Endothelial cell (in vitro differentiated cells): ENCODE data around the gene NRCAM. TPM values are rescaled to one million over a fixed set of nuclear protein-coding genes. Genes with fewer than 3 reads are reported as not detected.

Experiments
- DNase-seq: peaks from one replicate; pipeline ENCODE4 v3.0.0; 2021; ENCODE audit warnings: low spot score
- H3K27ac Mint-ChIP-seq: one replicate; pipeline ENCODE4 v1.8.0; 2021; ENCODE audit warnings: mixed read lengths, inconsistent platforms; ENCODE audit not compliant: unreplicated experiment
- H3K27me3 Mint-ChIP-seq: one replicate; pipeline ENCODE4 v1.8.0; 2021; ENCODE audit warnings: mild to moderate bottlenecking, moderate library complexity, mixed read lengths, inconsistent platforms; ENCODE audit not compliant: unreplicated experiment
- H3K36me3 Mint-ChIP-seq: one replicate; pipeline ENCODE4 v1.8.0; 2021; ENCODE audit warnings: mild to moderate bottlenecking, low read depth, mixed read lengths, inconsistent platforms; ENCODE audit not compliant: unreplicated experiment
- H3K4me1 Mint-ChIP-seq: one replicate; pipeline ENCODE4 v1.8.0; 2021; ENCODE audit warnings: mild to moderate bottlenecking, mixed read lengths, inconsistent platforms; ENCODE audit not compliant: unreplicated experiment
- H3K4me3 Mint-ChIP-seq: one replicate; pipeline ENCODE4 v1.8.0; 2021; ENCODE audit warnings: mild to moderate bottlenecking, mixed read lengths, inconsistent platforms; ENCODE audit not compliant: unreplicated experiment
- H3K9me3 Mint-ChIP-seq: one replicate; pipeline ENCODE4 v1.8.0; 2021; ENCODE audit warnings: mixed read lengths, inconsistent platforms; ENCODE audit not compliant: unreplicated experiment
- CTCF ChIP-seq: fragments of 200-600 bp; sonication (generic); IDR thresholded peaks from one replicate; pipeline ENCODE4 v1.5.0; 2021; ENCODE audit warnings: antibody characterized with exemption; ENCODE audit not compliant: unreplicated experiment
- total RNA-seq: library from RNA; stranded (reverse); fragmentation: NEBNext Ultra II Directional; extraction: Animal tissue kit (Norgen Biotek cat#: 25700); gene quantifications from one replicate; pipeline ENCODE4 v1.2.1, GENCODE V29; 2021; ENCODE audit not compliant: unreplicated experiment

NRCAM gene
- total RNA-seq, 1 donor from 2014 or later, result 2.2 TPM

GRCh38 chr7:108419961-108420908, 36.0 kb downstream of the NRCAM start:
- DNase-seq, result no peak
- Mint-ChIP-seq H3K27me3 (peaks cover 2% of the 10 kb centered on the region), H3K36me3 (no peaks in the 10 kb centered on the region), H3K4me3 (no peak overlapping the region), H3K4me1 (peaks cover 34% of the 10 kb centered on the region), H3K27ac (peak overlapping the region; percentile 2), H3K9me3 (no peaks in the 10 kb centered on the region)
- TF ChIP-seq CTCF, result no peak

- no peaks in the 10 kb centered on the region for H3K36me3 Mint-ChIP-seq
- no peak for DNase-seq
- peaks cover 2% of the 10 kb centered on the region for H3K27me3 Mint-ChIP-seq
- H3K4me1 Mint-ChIP-seq, result peaks cover 33% of the 10 kb centered on the region
- H3K27ac Mint-ChIP-seq, result peak overlapping the region; percentile 55
- no peaks in the 10 kb centered on the region for H3K9me3 Mint-ChIP-seq
- H3K4me3 Mint-ChIP-seq, result no peak overlapping the region
- no peak for TF ChIP-seq CTCF
Measured at GRCh38 chr7:108418946-108419345, 37.3 kb downstream of the NRCAM start.

GRCh38 chr7:108417926-108418325, 38.3 kb downstream of the NRCAM start:
- no peaks in the 10 kb centered on the region for H3K36me3 Mint-ChIP-seq
- DNase-seq, result no peak

GRCh38 chr7:108417144-108417543, 39.1 kb downstream of the NRCAM start:
- Mint-ChIP-seq H3K4me3 (no peak overlapping the region), H3K4me1 (peaks cover 31% of the 10 kb centered on the region), H3K36me3 (no peaks in the 10 kb centered on the region), H3K27me3 (peaks cover 2% of the 10 kb centered on the region), H3K27ac (no peak overlapping the region), H3K9me3 (no peaks in the 10 kb centered on the region)
- no peak for DNase-seq
- TF ChIP-seq CTCF, result no peak

More at GRCh38 chr7:108417926-108418325, 38.3 kb downstream of the NRCAM start:
- Mint-ChIP-seq H3K4me3 (no peak overlapping the region), H3K9me3 (no peaks in the 10 kb centered on the region), H3K27ac (no peak overlapping the region), H3K27me3 (peaks cover 2% of the 10 kb centered on the region), H3K4me1 (peaks cover 31% of the 10 kb centered on the region)
- TF ChIP-seq CTCF, result no peak
